HG03469 (cell line): ENCODE measurements around the gene ACER3.
"Not testable (repeated sequence)": the region's sequence is repeated elsewhere in the genome, so short reads cannot be mapped to it uniquely, and the experiment has no call there.

Experiments
- ATAC-seq: cut with Tn5 transposase; IDR thresholded peaks from one replicate; pipeline ENCODE4 v1.9.1; 2021; ENCODE audit warnings: mild to moderate bottlenecking, moderate library complexity, moderate number of reproducible peaks; ENCODE audit not compliant: unreplicated experiment

Gene ACER3

DNA sequence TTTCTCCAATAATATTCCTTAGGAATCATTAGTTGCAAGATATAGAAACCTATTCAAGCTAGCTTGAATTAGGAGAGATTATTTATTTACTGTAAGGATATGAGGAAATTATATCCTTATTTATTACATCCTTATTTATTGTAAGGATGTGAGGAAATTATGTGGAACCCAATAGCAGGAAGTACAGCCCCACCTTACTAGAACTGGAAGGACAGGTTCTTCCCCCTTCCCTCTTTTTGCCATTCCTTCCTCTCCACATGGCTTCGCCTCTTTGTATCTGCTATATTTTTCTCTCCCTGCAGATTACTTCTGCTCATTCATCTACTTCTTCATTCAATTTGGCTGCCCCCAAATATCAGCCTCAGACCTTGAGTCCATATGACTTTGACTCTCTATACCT is 124.0 kb downstream of the ACER3 start:
- ATAC-seq = no peak

DNA sequence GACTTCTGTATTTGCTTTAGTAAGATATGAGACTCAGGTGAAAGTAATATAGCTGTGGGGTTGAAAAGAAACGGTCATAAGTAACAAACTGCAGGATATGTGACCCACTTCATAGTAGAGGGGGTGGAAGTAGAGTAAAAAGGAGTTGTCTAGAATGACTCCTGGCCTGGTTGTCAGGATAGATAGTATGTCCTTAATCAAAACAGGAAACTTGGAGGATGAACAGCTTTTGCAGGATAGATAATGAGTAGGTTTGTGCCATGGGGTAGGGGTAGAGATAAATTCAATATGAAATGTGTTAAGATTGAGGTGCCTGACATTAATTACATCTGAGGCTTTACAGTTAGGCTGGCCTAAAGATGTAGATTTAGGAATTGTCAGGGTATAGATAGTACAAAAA is 126.5 kb downstream of the ACER3 start:
- ATAC-seq = no peak

DNA sequence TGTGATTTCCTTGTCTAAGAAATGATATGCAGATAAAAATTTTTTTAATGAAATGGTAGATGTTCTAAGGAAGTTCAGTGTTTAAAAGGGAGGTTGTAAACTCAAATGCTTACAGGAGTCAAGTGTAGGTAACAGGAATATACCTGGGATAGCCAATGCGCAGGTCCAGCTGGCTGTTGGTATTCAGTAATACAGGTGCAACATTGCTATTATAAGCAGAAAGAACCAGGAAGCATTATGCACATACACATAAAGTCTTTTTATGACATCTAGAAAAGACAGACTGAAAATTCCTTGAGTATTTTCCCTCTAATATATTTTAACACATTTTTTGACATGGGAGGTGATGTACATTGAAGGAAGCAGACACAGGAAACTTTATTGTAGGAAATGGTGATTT is 129.9 kb downstream of the ACER3 start:
- no peak for ATAC-seq

DNA sequence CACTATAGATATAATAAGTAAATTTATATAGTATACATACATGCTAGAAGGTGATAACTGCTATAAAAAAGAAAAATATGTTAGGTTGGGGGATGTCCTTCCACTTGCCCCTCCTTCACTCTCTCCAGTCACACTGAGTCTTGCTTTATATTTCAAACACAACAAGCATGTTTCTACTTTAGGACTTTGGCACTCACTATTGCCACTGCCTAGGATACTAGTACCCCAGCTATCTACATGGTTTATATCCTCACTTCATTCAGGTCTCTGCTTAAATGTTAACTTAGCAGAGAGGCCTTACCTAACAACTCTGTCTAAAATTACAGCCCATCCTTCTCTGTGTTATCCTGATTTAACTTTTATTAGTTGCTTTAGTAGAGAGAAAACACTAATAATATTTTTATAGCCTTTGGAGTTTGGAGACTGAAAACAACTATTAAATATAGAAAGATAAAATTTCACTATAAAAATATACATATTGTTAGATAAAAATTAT is 134.4 kb downstream of the ACER3 start:
- no peak for ATAC-seq

DNA sequence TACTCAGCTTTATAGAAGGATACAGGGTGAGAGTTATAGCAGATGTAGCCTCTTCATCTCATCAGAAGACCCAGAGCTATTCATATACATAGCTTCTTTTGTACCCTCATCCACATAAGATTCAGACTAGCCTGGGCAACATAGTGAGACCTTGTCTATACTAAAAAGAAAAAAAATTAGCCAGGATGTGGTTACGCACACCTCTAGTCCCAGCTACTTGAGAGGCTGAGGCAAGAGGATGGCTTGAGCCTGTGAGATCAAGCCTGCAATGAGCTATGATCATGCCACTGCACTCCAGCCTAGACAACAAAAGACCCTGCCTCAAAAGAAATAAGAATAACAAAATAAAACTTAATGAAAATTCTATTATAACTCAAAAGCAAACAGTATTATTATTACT is 136.8 kb downstream of the ACER3 start:
- ATAC-seq = no peak

DNA sequence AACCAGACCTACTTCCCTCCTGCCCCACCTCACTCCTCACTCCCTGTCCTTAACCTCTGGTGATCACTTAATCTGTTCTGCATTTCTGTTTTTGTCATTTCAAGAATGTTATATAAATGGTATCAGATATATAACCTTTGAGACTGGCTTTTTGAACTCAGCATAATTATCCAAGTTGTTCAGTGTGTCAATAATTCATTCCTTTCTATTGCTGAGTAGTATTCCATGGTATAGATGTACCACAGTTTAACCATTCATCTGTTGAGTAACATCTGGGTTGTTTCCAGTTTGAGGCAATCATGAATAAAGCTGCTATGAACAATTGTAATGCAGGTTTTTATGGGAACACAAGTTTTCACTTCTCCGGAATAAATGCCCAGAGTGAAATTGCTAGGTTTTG is 138.9 kb downstream of the ACER3 start:
- no peak for ATAC-seq

DNA sequence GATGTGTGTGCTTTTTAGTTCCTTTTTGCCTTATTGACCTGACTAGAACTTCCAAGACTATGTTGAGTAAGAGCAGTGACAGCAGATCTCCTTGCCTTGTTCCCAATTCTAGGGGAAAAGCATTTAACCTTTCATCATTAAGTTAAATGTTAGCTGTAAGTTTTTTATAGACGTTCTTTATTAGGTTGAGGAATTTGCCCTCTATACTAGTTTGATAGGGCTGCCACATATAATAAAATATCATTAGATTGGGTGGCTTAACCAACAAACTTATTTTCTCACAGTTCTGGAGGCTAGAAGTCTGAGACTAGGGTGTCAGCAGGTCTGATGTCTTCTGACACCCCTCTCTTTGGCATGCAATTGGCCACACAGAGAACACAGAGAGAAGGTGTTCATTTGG is 140.9 kb downstream of the ACER3 start:
- no peak for ATAC-seq

DNA sequence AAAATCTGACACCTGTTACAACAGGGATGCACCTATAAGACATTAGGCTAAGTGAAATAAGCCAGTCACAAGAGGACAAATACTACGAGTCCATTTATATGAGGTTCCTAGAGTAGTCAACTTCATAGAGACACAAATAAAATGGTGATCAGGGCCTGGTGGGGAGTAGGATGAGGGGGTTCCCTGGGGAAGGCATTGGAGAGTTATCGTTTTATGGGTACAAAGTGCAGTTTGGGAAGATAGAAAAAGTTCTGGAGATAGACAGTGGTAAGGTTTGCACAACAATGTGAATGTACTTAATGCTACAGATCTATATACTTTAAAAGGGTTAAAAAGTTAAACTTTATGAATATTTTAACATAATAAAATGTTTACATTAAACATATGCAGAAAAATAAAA is 142.1 kb downstream of the ACER3 start:
- ATAC-seq = no peak

DNA sequence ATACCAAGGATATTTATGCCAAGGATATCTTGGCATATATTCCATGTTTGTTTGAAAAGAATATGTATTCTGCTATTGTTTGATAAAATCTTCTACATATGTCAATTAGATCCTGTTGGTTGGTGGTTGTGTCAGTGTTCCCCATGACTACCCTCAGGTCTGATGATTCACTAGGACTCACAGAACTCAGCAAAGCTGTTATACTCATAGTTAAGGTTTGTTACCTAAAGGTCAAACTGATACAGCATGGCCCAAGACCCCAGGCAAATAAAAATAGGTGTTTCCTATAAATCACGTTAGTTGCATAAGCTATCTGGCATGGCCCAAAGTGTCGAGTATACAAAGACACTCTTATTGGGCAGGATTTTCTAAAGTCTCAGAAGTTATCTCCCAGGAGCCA is 143.2 kb downstream of the ACER3 start:
- ATAC-seq = no peak

DNA sequence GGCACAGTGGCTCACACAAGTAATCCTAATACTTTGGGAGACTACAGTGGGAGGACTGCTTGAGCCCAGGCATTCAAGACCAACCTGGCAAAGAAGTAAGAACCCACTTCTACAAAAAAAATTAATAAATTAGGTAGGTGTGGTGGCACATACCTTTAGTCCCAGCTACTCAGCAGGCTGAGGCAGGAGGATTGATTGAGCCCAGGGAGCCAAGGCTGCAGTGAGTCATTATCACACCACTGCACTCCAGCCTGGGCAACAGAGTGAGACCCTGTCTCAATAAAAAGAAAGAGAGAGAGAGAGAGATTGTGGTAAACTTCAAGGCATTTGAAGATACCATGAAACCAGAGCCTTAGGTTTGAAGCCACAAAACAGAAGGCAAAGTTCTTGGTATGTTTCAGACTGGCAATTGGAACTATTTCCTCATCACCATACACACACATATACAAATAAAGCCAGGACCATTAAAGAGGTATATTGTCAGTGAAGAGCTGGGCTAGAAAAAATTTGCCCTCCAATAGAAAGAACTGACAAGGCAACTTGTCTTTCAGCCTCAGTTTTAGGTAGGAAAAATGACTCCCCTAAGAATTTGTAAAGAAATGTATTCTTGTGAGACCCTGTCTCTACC is 148.9 kb downstream of the ACER3 start:
- ATAC-seq = no peak

DNA sequence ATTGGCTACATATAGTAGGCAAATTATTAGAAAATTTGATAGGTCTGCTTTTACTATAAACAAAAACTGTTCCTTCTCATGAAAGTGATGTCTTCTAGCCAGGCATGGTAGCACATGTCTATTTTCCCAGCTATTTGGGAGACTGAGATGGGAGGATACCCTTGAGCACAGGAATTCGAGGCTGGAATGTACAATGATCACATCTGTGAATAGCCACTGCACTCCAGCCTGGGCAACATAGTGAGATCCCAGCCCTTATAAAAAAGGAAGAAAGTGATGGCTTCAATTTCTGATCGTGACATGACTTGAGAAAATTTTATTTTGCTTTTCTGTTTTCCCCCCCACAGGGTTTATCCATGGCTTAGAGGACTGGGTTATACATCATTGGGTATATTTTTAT is 154.0 kb downstream of the ACER3 start:
- no peak for ATAC-seq

DNA sequence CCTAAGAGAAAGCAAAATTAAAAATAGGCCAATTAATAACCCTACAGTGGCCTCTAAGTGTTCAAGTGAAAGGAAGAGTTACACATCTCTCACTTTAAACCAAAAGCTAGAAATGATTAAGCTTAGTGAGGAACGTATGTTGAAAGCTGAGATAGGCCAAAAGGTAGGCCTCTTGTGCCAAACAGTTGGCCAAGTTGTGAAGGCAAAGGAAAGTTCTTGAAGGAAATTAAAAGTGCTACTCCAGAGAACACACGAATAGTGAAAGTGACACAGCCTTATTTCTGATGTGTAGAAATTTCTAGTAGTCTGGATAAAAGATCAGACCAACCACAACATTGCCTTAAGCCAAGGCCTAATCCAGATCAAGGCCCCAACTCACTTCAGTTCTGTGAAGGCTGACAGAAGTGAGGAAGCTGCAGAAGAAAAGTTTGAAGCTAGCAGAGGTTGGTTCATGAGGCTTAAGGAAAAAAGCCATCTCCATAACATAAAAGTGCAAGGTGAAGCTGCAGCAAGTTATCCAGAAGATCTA is 157.7 kb downstream of the ACER3 start:
- ATAC-seq = not testable (repeated sequence)

DNA sequence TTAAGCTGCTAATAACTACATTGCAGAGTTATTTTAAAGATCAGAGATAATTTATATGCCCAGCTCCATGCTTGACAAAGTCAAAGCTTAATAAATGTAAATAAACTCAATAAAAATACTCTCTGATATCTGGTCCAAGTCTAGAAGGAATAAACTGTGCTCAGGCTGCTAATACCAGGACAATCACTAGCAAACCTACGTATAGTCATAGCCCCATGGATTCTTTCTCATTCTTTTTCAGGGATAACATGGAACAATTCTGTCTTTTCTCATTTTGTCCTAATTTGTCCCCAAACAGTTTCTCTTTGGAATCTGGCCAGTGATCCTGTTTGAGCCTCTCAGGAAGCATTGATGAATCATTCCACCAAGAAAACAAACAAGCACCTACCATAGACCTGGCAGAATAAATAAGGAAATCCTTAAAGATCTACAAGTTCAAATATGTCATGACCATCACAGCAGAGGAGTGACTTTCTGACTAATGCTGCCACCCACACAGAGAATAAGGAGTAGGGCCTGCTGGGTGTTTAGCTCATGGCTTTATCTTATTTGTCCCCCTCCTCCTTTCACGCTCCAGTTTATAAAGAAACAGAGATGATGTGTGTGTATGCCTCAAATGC is 159.4 kb downstream of the ACER3 start:
- no peak for ATAC-seq

DNA sequence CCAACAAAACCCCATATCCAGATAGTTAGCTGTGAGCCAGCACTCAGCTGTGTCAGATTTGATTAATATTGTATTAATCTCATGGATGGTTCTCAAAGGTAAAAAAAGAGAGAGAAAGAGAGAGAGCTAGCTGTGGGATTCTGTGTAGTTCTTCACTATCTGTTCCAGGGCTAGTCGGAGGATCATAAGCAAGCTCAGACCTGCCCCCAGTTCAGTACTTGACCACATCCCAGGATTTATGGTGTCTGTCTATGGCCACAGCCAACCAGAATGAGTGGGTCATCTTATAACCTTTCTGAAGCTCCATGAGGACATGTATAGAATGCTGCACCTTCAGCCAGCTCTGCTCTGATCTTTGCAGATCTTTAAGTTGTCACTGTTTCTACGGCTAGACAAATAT is 160.0 kb downstream of the ACER3 start:
- ATAC-seq = no peak

DNA sequence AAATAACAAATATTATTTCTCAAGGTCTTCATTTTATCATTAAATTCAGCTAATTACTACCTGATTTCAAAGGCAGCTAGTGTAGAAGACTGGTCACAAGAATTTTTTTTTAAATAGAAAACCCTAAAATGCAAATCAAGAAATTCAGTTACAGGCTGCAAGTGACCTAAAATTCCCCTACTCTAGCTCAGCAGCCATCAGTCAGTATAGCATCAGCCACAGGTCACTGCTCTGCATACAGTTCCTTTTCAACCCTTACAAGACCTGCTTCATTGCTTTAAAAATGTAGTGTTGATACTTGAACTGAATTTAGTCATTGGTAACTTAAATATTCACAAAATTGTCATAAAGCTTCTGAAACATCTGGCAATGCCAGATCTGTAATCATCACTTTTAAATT is 164.0 kb downstream of the ACER3 start:
- no peak for ATAC-seq

DNA sequence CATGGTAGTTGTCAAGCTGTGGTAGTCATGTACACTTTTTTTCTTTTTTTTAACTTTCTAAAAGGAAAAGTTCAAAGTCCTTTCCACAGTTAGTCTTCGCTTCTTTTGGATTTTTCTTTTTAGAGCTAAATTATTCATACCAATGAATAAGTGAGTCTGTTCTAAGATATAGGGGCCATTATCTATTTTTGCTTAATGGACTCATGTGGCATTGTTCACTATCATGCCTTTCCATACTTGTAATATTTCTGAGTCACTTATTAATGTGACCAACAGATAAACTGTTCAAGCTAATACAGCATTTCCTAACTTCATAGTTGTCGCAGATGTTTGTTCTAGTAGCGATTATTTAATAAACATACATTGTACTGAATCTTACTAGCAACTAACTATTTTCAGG is 165.5 kb downstream of the ACER3 start:
- ATAC-seq = no peak

DNA sequence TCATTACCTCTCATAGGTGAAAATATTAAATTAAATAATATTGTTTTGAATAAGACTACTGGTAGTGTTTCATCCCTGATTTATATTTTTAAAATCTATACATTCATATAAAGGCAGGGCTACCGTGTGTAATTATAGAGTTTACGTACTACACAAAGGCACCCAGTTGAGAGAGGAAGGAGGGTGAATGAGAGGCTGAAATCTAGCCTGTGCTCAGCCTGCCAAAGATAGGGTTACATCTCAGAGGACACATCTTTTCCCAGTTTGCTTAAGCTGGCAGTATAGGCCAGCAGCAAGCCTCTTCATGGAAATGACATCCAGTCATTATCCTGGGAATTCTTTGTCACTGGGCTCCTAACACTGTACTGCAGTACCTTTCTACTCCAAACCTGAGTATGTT is 166.0 kb downstream of the ACER3 start:
- no peak for ATAC-seq

DNA sequence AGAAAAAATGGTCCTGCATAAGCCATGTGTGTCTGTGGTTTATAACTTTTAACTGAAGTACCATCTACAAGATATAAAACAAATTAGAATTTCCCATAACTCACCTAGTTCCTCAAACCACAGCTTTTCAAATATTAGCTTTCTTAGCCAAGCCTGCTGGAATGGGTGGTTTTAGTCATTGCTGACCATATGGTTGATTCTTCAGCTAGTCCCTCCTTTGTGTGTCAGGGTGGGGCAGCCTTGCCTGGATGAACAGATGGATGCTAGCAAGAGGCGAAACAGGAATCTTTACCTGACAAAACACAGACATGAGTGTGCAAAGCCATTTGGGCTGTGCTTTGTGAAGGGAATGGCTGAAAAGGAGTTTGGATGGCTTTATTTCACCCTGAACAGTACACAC is 166.6 kb downstream of the ACER3 start:
- no peak for ATAC-seq

DNA sequence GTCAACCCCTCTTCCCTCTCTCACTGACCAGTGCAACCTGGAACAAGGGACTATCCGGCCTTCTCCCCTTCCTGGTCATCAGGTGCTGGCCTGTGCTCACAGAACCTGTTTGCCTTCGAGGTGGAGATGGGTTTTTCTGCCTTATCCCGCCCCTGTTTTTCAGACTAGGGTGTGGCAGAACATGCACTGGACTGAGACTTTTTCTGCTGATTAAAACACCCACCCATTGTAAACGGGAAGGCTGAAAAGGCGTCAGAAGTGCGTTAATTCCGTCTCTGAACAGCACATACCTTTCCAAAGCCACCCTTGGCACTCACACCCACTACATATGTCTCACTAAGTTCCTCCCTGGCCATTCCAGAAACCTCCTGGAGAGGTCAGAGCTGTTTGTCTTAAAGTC is 169.1 kb downstream of the ACER3 start:
- ATAC-seq = no peak

DNA sequence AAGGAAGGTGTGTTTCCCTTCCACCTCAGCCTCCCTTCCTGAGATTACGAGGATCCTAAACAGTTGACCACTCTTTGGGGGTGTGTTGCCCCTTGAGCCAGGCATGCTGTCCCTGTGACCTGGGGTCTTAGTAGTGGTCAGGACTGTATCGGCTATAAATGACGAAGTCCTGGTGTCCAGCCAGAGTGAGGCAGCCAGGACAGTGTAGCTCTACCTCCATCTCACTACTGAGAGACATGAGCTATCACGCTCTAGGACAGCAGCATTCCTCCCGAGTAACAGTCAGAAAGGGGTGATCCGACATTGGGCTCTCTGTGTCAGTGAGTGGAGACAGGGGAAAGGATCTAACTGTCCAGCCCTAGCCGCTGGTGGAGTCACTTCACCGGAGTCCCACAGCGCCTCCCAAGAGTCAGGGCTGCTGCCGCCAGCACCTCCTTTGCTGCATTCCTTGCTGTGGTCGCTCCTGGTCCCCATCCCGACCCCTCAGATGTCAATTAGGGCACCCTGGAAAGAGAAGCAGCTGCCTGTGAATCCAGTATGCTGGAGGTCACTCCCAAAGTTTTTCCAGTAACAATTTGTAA is 170.2 kb downstream of the ACER3 start:
- no peak for ATAC-seq

DNA sequence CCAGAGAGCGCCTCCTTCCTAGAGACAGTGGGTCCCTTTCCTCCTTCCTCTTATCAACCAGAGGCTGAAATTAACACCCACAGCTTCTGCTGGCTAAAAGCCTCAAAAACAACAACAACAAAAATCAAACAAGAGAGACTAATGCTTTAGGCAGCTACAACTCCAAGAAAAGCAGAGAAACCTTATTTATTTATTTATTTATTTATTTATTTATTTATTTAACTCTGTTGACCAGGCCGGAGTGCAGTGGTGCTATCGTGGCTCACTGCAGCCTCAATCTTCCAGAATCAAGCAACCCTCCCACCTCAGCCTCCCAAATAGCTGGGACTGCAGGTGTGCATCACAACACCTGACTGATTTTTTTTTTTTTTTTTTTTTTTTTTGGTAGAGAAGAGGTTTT is 170.9 kb downstream of the ACER3 start:
- no peak for ATAC-seq

DNA sequence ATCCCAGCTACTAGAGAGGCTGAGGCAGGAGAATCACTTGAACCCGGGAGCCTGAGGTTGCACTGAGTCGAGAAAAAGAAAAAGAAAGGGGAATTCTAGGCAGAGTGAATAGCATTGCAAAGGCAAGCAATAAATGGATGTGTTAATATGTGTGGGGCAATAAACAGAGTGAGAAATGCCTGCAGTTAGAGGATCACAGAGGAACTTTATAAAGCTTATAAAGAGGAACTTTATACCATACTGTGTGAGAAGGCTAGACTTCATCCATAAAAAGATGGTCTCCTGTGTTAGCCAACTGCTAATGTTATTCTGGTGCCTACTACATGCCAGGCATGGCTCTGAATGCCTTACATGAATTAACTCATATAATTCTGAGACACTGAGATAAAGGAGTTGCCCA is 174.3 kb downstream of the ACER3 start:
- no peak for ATAC-seq
